ENCODE measurements around the gene AVPI1. TPM values are rescaled to one million over a fixed set of nuclear protein-coding genes. Genes with fewer than 3 reads are reported as not detected.
A peak's percentile ranks its signal among the peaks of the same experiment; 100 is the strongest.

Gene AVPI1
- polyA plus RNA-seq, 1 donor (not counting 4 experiments of a cell fraction or from before 2014, with no cell fraction given) = 48.8 TPM

DNA sequence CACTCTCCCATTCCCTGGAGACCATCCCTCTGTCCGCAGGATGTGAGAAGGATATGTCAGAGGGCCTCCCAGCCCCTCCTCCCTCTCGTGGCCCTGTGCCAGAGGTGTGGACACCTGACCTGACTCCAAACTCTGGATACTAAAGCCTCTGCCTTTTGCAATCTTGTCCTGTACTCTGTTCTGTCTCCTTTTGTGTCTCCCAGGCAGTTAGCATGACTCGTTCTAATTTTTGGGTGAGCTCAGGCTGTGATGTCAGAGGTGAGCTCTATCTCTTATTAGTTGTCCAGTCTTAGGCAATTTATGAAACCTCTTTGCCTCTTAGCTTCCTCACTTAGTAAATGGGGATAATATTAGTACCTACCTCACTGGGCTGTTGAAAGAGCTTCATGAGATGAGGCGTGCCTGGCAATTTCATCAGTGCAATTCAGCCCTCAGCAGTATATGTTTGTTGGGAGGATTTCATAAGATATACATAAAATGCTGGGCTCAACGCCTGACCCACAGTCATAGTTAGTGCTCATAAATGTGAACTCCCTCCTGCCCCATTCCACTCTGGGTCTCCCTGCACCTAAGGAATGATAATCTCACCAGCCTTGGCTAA is 37.4 kb upstream of the AVPI1 start:
- FAIRE-seq (peak; percentile 56), DNase-seq (ENCODE audit: low read depth, low spot score) (no peak)
- no peaks in the 10 kb centered on the region for H3K27me3 ChIP-seq (ENCODE audit: control insufficient read depth, extremely low read depth, insufficient read depth, low read length)
- H2AFZ ChIP-seq (ENCODE audit: control insufficient read depth, low read length) = no peak overlapping the region
- H3K79me2 ChIP-seq (ENCODE audit: control insufficient read depth, insufficient read depth, low read length) = no peaks in the 10 kb centered on the region
- no peaks in the 10 kb centered on the region for H3K9me1 ChIP-seq (ENCODE audit: control insufficient read depth, extremely low read depth, insufficient read depth, low read length)
- H3K4me1 ChIP-seq (ENCODE audit: control insufficient read depth, extremely low read depth, insufficient read depth, low read length) = peaks cover 23% of the 10 kb centered on the region
- no peak overlapping the region for H3K4me2 ChIP-seq (ENCODE audit: control insufficient read depth, extremely low read depth, insufficient read depth, low read depth, low read length)
- peaks cover 0 to 2% of the 10 kb centered on the region in 2 experiments for H3K36me3 ChIP-seq (ENCODE audit: control insufficient read depth in 2 of 2, extremely low read depth in 1 of 2, insufficient read depth in 2 of 2, low read length in 2 of 2)
- H4K20me1 ChIP-seq (ENCODE audit: control insufficient read depth, extremely low read depth, insufficient read depth, low read length) = no peaks in the 10 kb centered on the region
- dilution Hi-C loops (cut with MboI; ENCODE audit: extremely low pct_ligation_motif_present, low sequenced_read_pairs) = no loop called here
- no peaks in the 10 kb centered on the region for H3K9me3 ChIP-seq (ENCODE audit: control insufficient read depth, low read depth, low read length)
- H3K27ac ChIP-seq (ENCODE audit: control insufficient read depth, insufficient read depth, low read length) = peak overlapping the region; percentile 4
- H3K9ac ChIP-seq (ENCODE audit: control insufficient read depth, extremely low read depth, insufficient read depth, low read length) = no peak overlapping the region
- TF ChIP-seq, protein P1, sequence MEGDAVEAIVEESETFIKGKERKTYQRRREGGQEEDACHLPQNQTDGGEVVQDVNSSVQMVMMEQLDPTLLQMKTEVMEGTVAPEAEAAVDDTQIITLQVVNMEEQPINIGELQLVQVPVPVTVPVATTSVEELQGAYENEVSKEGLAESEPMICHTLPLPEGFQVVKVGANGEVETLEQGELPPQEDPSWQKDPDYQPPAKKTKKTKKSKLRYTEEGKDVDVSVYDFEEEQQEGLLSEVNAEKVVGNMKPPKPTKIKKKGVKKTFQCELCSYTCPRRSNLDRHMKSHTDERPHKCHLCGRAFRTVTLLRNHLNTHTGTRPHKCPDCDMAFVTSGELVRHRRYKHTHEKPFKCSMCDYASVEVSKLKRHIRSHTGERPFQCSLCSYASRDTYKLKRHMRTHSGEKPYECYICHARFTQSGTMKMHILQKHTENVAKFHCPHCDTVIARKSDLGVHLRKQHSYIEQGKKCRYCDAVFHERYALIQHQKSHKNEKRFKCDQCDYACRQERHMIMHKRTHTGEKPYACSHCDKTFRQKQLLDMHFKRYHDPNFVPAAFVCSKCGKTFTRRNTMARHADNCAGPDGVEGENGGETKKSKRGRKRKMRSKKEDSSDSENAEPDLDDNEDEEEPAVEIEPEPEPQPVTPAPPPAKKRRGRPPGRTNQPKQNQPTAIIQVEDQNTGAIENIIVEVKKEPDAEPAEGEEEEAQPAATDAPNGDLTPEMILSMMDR (optimal IDR thresholded peaks at IDR 0.05 in 1 of 3, IDR thresholded peaks at IDR 0.05 in 1 of 3, conservative IDR thresholded peaks at IDR 0.05 in 1 of 3; ENCODE audit: extremely low read depth in 1 of 3, insufficient read depth in 2 of 3, low read length in 3 of 3) = no peak
- no peak for TF ChIP-seq EZH2 (IDR thresholded peaks at IDR 0.05; ENCODE audit: low read length)
- H3K4me3 ChIP-seq (ENCODE audit: control insufficient read depth in 2 of 3, extremely low read depth in 1 of 3, insufficient read depth in 2 of 3, low read depth in 1 of 3, low read length in 3 of 3) = no peak overlapping the region

DNA sequence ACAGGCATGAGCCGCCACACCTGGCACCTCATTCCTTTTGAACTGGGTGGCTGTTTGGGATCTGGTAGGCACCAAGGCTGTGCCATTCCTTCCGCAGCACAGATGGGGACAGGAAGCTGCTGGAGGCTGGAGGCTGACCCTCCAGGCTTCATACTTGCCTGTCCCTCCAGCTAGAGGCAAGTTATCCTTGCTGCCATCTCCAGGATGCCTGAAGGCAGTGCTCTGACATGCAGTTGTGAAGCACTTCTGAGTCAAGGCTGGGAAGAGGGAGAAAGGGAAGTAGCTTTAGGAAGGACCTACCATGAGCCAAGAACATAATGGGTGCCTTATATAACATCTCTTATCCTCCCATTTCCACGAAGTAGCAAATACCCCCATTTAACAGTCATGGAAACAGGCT is 36.0 kb upstream of the AVPI1 start:
- Histone ChIP-seq H3K4me3 (ENCODE audit: control insufficient read depth in 2 of 3, extremely low read depth in 1 of 3, insufficient read depth in 2 of 3, low read depth in 1 of 3, low read length in 3 of 3) (no peak overlapping the region), H3K4me1 (ENCODE audit: control insufficient read depth, extremely low read depth, insufficient read depth, low read length) (peaks cover 36% of the 10 kb centered on the region), H3K4me2 (ENCODE audit: control insufficient read depth, extremely low read depth, insufficient read depth, low read depth, low read length) (no peak overlapping the region), H3K9me3 (ENCODE audit: control insufficient read depth, low read depth, low read length) (no peaks in the 10 kb centered on the region), H3K79me2 (ENCODE audit: control insufficient read depth, insufficient read depth, low read length) (no peaks in the 10 kb centered on the region), H3K9me1 (ENCODE audit: control insufficient read depth, extremely low read depth, insufficient read depth, low read length) (no peaks in the 10 kb centered on the region), H3K36me3 (ENCODE audit: control insufficient read depth in 2 of 2, extremely low read depth in 1 of 2, insufficient read depth in 2 of 2, low read length in 2 of 2) (peaks cover under 1 to 6% of the 10 kb centered on the region in 2 experiments), H3K9ac (ENCODE audit: control insufficient read depth, extremely low read depth, insufficient read depth, low read length) (no peak overlapping the region), H3K27ac (ENCODE audit: control insufficient read depth, insufficient read depth, low read length) (no peak overlapping the region), H4K20me1 (ENCODE audit: control insufficient read depth, extremely low read depth, insufficient read depth, low read length) (no peaks in the 10 kb centered on the region), H2AFZ (ENCODE audit: control insufficient read depth, low read length) (no peak overlapping the region), H3K27me3 (ENCODE audit: control insufficient read depth, extremely low read depth, insufficient read depth, low read length) (no peaks in the 10 kb centered on the region)
- DNase-seq (ENCODE audit: low read depth, low spot score) (no peak), FAIRE-seq (peak; percentile 58)
- TF ChIP-seq EZH2 (IDR thresholded peaks at IDR 0.05; ENCODE audit: low read length) = no peak
- TF ChIP-seq, protein P1 (optimal IDR thresholded peaks at IDR 0.05 in 1 of 3, IDR thresholded peaks at IDR 0.05 in 1 of 3, conservative IDR thresholded peaks at IDR 0.05 in 1 of 3; ENCODE audit: extremely low read depth in 1 of 3, insufficient read depth in 2 of 3, low read length in 3 of 3) = peak in 2 of 3 experiments; percentile 15 to 28
- dilution Hi-C loops (cut with MboI; ENCODE audit: extremely low pct_ligation_motif_present, low sequenced_read_pairs) = no loop called here
